Upper lobe of right lung (tissue), 1 donor: Measurements from ENCODE around the gene AHR. TPM values are rescaled to one million over a fixed set of nuclear protein-coding genes. Genes with fewer than 3 reads are reported as not detected.

Experiments used
- ATAC-seq: fragments of 200-7000 bp; cut with Tn5 transposase; one replicate; pipeline ENCODE4 v1.9.1; 2020; ENCODE audit warnings: mild to moderate bottlenecking, moderate library complexity
- DNase-seq: peaks from one replicate; pipeline ENCODE4 v3.0.0-alpha.2; 2020
- H3K27ac ChIP-seq: fragments of 200-600 bp; one replicate; pipeline ENCODE4 v1.8.0; 2022
- H3K27me3 ChIP-seq: fragments of 200-600 bp; one replicate; pipeline ENCODE4 v1.8.0; 2022; ENCODE audit warnings: mild to moderate bottlenecking
- H3K36me3 ChIP-seq: fragments of 200-600 bp; one replicate; pipeline ENCODE4 v1.8.0; 2022
- H3K4me1 ChIP-seq: fragments of 200-600 bp; one replicate; pipeline ENCODE4 v1.8.0; 2022
- H3K4me3 ChIP-seq: fragments of 200-600 bp; one replicate; pipeline ENCODE4 v1.8.0; 2022; ENCODE audit warnings: mild to moderate bottlenecking
- H3K9me3 ChIP-seq: fragments of 200-600 bp; one replicate; pipeline ENCODE4 v1.8.0; 2022
- CTCF ChIP-seq: fragments of 200-600 bp; IDR thresholded peaks from one replicate; pipeline ENCODE4 v1.8.0; 2022; ENCODE audit warnings: antibody characterized with exemption
- intact Hi-C: fragments of 100-400 bp; cut with DNase I; formaldehyde crosslinking; loops from one replicate; pipeline ENCODE4 v1.11.0; 2022
- total RNA-seq: library from RNA; stranded (reverse); fragmentation: NEBNext Ultra II Directional; extraction: Animal tissue kit (Norgen Biotek cat#: 25700); gene quantifications from one replicate; pipeline ENCODE4 v1.2.1, GENCODE V29; 2021
- donor health status: DM: no; HTN: yes; CAD: no; lungs with severe emphysema.

AHR gene
- total RNA-seq, 1 donor from 2014 or later, result 118 TPM

- peak overlapping the region; percentile 97 for H3K4me3 ChIP-seq
- intact Hi-C loops, result no loop called here
- peaks cover 23% of the 10 kb centered on the region for H3K4me1 ChIP-seq
- TF ChIP-seq CTCF, result no peak
- H3K27ac ChIP-seq, result peak overlapping the region; percentile 98
- no peaks in the 10 kb centered on the region for H3K36me3 ChIP-seq
- DNase-seq, result no peak
- no peaks in the 10 kb centered on the region for H3K27me3 ChIP-seq
- no peaks in the 10 kb centered on the region for H3K9me3 ChIP-seq
- ATAC-seq, result no peak
Measured at GRCh38 chr7:17300012-17300411, 1.6 kb downstream of the AHR start.

GRCh38 chr7:17300437-17300836 is 2.0 kb downstream of the AHR start:
- Histone ChIP-seq H3K4me1 (peaks cover 28% of the 10 kb centered on the region), H3K27me3 (no peaks in the 10 kb centered on the region), H3K36me3 (no peaks in the 10 kb centered on the region), H3K4me3 (peak overlapping the region; percentile 97), H3K9me3 (no peaks in the 10 kb centered on the region), H3K27ac (peak overlapping the region; percentile 98)
- TF ChIP-seq CTCF, result no peak
- ATAC-seq, result no peak
- intact Hi-C loops, result no loop called here
- no peak for DNase-seq

- Histone ChIP-seq H3K4me1 (peaks cover 40% of the 10 kb centered on the region), H3K27me3 (no peaks in the 10 kb centered on the region), H3K27ac (peak overlapping the region; percentile 98), H3K9me3 (no peaks in the 10 kb centered on the region), H3K36me3 (no peaks in the 10 kb centered on the region), H3K4me3 (peak overlapping the region; percentile 97)
- ATAC-seq (no peak), DNase-seq (no peak)
- intact Hi-C loops, result no loop called here
- TF ChIP-seq CTCF, result peak; percentile 69
Measured at GRCh38 chr7:17301471-17302456, 3.3 kb downstream of the AHR start.

- Histone ChIP-seq H3K4me1 (peaks cover 49% of the 10 kb centered on the region), H3K27me3 (no peaks in the 10 kb centered on the region), H3K27ac (peak overlapping the region; percentile 98), H3K36me3 (no peaks in the 10 kb centered on the region), H3K4me3 (peak overlapping the region; percentile 97), H3K9me3 (no peaks in the 10 kb centered on the region)
- intact Hi-C loops, result no loop called here
- TF ChIP-seq CTCF, result peak; percentile 34
- DNase-seq (no peak), ATAC-seq (no peak)
Measured at GRCh38 chr7:17302575-17303142, 4.2 kb downstream of the AHR start.

GRCh38 chr7:17304926-17305325 is 6.5 kb downstream of the AHR start:
- Histone ChIP-seq H3K9me3 (no peaks in the 10 kb centered on the region), H3K4me3 (peak overlapping the region; percentile 97), H3K36me3 (peaks cover 3% of the 10 kb centered on the region), H3K4me1 (peaks cover 57% of the 10 kb centered on the region), H3K27ac (peak overlapping the region; percentile 75), H3K27me3 (no peaks in the 10 kb centered on the region)
- no peak for TF ChIP-seq CTCF
- ATAC-seq (peak; percentile 48), DNase-seq (no peak)
- intact Hi-C loops, result no loop called here
